Hematopoietic multipotent progenitor cell treated with erythropoietin and hydrocortisone succinate and interleukin-3 and kit ligand, for 8 days (in vitro differentiated cells): Measurements from ENCODE around the gene FBLL1.
"Not testable (repeated sequence)": the region's sequence is repeated elsewhere in the genome, so short reads cannot be mapped to it uniquely, and the experiment has no call there.

ENCODE experiments used
- DNase-seq: peaks from one replicate; pipeline ENCODE4 v3.0.0-alpha.2; 2015

FBLL1 gene

DNA sequence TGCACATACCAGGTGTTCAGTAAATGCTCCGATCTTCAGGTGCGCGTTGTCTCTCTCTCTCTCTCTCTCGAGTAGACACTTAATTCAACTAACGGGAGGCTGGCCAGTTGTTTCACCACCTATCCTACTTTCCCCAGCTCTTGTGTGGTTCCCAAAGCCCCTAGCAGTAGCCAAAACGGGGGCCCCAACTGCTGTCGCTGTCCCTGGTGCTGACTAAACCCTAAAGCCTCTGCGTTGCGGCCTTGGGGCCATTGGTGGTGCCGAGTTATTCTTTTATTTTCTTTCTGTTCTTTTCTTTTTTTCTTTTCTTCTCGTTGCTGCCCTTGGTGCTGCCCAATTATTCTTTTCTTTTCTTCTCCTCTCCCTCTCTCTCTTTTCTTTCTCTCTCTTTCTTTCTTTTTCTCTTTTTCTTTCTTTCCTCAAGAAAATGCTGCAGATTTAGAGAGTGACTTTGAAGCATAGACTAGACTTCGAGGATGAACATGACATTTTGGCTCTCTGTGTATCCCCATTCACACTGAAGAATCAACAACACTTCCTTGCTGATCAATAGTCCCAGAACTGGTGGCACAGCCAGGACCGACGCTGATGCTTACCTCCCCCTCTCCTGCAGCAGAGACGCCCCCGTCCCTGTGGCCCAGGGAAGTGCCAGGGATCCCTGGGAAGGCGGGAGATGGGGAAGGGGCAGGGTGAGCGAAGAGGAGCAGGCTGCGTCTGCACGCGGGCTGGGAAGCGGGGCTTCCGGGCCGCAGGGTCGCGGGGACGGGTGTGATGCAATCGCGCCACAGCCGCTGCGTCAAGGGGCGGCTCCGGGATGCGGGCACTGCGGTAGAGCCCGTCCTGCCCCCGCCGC lies at the start of gene FBLL1:
FBLL1 (plus strand) TSS at position 785 of the 853 bp plus-strand sequence. CDS start 200 bp downstream, outside the sequence.
- DNase-seq: peak; percentile 48

DNA sequence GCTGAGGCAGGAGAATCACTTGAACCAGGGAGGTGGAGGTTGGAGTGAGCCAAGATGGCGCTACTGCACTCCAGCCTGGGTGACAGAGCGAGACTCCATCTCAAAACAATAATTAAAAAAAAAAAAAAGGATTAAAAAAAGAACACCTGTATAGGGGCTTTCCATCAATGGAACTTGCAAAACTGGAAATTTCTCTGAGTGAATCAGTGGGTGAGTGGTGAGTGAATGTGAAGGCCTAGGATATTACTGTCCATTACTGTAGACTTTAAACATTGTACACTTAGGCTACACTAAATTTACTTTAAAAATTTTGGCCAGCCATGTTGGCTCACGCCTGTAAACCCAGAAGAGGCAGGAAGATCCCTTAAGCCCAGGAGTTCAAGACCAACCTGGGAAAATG lies 48.5 kb upstream of the FBLL1 start:
- DNase-seq: no peak

DNA sequence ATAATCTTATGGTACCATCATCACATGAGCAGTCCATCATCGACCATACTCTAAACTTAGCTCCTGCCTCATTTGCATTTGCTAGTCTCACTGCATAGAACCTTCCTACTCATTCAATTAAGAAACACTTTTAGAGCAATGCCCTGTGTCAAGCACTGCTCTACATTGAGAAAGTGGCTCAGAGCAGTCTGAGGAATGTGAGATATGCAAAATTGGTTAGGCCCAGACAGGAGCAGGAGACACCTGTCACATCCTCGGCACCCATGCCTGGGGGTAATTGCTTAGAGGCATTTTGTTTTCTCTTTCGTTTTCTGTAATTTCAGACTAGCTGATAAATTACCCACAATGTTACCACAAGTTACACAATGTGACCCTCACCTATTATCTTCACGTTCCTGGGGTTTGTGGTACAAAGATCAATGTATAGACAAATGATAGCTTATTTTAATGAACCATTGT lies 47.7 kb upstream of the FBLL1 start:
- no peak for DNase-seq

DNA sequence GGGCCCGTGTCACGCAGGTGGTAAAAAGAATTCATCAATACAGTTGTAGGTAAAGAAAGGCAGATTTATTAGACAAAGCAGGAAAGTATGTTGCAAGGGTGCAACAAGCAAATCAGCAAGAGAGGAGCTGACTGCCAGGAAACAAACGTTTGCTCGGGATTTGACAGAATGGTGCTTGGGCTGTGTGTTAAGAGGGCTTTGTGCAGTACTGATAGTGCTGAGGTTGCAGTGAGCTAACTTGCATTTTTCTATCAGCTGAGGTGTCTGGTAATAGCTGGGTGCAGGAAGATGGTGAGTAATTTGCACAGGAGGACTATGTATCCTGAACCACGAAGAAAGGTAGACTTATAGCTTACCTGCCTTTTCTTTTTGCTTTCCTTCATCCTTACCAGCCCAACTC lies 46.7 kb upstream of the FBLL1 start:
- no peak for DNase-seq

DNA sequence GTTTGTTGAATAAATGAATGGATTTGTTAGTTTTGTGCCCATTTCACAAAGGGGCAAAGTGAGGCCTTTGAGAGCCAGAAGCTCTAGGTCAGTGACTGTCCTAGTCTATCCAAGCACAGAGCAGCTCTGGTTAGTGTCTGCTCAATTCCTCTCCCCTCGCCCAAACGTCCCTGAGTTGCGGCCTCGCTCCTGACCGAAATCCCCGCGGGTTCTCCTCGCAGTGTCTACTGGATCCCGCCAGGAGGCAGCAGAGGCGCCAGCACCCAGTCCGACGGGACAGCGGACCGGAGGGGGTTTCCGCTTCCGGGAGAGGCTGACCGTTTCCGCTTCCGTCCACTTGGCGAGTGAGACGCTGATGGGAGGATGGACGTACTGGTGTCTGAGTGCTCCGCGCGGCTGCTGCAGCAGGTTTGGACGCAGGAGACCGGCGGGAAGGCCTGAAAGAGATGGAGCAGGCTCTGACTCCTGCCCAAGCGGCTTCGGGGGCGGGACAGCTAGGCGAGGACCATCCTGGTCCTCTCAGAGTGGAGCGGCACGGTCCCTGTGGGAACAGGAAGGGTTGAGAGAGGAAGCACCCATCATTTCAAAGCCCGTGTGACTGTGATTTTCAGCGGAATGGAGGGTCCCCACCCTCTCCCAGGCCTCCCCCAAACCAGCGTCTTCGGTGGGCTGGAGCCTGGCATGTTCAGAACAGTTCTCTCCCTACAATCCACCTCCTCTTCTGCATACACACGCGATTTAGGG lies 42.8 kb upstream of the FBLL1 start, which contains the start of gene RARS1:
RARS1 (plus strand) TSS at position 336 of the 744 bp plus-strand sequence; CDS start at position 364, 28 bp downstream.
- DNase-seq: peak; percentile 93

DNA sequence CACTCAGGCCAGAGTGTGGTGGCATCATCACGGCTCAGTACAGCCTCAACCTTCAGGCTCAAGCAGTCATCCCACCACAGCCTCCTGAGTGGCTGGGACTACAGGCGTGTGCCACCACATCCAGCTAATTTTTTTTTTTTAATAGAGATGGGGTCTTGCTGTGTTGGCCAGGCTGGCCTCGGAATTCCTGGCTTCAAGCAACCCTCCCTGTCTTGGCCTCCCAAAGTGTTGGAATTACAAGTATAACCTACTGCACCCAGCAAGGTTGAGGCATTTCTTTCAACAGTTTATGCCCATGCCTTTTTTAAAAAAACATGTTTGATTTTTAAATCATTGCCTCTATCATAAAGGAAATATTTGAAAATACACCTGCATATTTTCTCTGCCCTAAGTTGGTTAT lies 40.0 kb upstream of the FBLL1 start:
- DNase-seq: no peak

DNA sequence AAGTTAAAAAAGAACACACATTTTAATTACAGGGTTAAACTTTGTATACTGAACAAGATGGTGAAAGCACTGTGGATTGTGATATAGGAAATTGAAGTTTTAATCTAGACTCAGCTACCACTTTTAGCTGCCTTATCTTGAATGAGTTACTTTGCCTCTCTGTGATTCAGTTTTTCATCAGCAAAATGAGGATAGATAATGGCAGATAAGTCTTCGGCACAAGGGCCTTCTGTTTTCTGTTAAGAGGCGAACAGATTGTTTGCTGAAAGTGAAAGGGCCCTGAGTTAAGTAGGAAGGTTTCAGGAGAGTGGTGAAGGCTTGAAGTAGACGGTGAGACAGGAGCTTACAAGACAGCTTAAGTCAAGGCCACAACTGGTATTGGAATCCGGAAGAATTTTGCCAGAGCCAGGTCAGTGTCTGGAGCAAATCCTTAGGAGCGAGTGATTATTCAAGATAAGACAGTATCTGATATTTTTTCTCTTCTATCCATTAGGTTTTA lies 35.0 kb upstream of the FBLL1 start:
- no peak for DNase-seq

DNA sequence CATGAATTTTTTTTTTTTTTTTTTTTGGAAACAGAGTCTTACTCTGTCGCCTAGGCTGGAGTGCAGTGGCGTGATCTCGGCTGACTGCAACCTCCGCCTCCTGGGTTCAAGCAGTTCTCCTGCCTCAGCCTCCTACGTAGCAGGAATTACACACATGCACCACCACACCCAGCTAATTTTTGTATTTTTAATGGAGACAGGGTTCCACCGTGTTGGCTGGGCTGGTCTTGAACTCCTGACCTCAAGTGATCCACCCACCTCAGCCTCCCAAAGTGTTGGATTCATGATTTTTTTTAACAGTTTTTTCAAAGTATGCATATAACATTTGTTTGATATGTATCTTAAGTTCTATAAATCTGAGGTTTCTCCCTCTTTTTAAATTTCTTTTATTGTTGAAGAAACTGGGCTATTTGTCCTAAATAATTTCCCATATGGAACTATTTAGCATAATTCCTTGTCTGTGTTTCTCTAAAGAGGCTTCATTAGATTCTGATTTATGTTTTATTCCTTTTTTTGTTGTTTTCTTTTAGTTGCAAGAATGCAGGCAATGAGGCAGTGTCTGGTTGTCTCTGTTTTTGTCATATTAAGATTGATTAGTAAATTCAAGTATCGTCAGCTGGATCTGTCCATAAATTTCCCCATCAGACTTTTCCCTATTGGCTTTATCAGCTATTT lies 26.4 kb upstream of the FBLL1 start:
- no peak for DNase-seq

DNA sequence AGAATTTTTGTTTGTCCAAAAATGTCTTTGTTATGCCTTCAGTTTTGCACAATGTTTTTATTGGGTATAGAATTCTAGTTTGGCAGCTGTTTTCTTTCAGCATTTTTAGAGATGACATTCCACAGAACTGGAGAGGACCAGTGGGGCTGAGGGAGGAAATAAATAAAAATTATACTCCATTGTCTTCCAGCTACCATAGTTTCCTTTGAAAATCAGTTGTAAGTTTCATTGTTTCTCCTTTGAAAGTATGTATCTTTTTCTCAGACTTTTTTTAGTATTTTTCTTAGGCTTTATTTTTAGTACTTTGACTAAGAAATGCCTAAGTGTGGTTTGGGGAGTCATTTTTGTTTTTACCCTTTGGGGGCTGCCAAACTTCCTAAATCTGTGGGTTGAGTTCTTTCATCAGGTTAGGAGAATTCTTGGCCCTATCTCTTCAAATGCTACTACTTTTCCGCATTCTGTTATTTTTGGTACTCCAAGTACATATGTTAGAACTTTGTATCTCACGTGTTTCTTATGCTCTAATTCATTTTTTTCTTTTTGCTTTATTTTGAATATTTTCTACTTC lies 15.2 kb upstream of the FBLL1 start:
- DNase-seq: no peak

DNA sequence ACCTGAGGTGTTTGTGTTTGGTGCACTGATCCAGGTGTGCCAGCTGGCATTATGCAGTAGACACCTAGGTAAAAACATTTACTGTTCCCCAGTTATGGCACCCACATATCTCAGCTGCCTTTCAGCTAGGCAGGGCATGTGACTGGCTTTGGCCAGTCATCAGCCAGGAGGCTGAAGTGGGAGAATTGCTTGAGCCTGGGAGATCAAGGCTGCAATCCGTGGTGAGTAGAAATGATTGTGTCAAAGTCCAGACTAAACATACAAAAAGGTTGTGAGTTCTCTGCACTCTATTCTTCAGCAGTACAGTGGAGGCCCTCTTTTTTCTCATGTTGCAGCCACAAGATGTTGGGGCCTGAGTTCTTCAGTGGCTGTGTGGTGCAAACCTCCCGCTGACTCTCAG lies 3.2 kb upstream of the FBLL1 start:
- no peak for DNase-seq

DNA sequence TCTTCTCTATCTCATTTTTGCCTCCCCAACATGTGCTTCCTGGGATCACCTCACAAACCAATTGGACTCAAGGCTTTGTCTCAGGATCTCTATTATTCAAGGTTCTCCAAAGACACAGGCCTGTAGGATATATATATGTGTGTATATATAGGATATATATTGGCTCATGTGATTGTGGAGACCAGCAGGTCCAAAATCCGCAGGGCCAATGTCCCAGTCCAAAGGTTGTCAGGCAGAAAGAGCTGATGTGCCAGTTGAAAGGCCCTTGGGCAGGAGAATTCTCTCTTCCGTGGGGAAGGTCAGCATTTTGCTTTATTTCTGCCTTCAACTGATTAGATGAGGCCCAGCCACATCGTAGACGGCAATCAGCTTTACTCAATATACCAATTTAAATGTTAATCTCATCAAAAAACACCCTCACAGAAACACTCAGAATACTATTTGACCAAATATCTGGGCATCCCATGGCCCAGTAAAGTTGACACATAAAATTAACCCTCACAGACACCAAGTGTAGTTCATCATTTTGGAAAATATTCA lies 1.3 kb upstream of the FBLL1 start:
- no peak for DNase-seq

DNA sequence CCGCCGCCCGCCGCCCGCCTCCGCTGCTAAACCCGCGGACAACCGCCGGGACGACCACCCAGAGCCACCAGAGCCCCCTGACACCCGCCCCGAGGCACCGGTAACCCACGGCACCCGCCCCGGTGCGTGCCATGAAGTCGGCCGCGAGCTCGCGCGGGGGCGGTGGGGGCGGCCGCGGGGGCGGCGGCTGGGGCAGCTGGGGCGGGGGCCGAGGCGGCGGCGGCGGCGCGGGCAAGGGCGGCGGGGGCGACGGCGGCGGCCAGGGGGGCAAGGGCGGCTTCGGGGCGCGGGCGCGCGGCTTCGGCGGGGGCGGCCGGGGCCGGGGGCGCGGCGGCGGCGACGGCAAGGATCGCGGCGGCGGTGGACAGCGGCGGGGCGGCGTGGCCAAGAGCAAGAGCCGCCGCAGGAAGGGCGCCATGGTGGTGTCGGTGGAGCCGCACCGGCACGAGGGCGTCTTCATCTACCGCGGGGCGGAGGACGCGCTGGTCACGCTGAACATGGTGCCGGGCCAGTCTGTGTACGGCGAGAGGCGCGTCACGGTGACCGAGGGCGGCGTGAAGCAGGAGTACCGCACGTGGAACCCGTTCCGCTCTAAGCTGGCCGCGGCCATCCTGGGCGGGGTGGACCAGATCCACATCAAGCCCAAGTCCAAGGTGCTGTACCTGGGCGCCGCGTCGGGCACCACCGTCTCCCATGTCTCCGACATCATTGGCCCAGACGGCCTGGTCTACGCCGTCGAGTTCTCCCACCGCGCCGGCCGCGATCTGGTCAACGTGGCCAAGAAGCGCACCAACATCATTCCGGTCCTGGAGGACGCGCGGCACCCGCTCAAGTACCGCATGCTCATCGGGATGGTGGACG lies 499 bp downstream of the FBLL1 start:
- no peak for DNase-seq

DNA sequence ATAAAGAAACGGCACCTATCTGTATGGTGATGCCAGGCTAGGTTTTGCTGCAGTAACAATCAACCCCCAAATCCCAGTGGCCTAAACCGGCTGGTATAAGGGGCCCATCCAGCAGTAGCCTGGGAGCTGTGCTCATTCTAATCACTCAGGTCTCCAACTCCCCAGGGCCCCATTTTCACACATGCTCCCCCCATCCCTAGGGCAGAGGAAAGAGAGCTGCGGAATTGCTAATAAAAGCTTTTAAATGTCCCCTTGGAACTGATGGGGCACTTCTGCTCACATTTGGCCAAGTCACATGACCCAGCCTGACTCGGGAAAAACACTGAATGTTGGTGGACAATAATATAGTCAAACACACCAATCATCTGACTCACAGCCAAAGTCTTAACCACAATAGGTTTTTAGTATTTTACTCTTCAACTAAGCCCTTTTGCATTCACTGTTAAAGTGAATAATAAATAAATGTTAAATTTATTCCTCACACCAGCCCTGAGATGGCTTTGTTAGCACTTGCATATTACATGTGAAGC lies 1.6 kb downstream of the FBLL1 start:
- DNase-seq: no peak

DNA sequence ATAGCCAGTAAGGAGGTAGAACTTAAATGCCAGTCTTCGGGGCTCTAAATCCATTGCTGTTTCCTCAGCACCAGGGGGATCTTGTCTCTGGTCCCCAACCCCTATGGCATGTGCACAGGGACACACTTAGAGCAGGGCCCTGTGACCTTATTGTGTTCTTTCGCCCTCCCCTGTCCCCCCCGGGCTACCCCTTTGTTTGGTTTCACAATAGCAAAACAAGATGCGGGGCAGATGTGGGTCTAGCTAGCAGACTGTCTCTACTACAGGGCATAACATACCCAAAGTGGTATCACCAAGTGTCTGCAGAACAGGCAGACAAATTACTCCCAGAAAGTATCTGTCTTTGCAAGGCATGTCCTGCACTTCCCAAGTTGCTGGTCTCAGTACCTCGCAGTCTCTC lies 2.1 kb downstream of the FBLL1 start:
- DNase-seq: no peak

DNA sequence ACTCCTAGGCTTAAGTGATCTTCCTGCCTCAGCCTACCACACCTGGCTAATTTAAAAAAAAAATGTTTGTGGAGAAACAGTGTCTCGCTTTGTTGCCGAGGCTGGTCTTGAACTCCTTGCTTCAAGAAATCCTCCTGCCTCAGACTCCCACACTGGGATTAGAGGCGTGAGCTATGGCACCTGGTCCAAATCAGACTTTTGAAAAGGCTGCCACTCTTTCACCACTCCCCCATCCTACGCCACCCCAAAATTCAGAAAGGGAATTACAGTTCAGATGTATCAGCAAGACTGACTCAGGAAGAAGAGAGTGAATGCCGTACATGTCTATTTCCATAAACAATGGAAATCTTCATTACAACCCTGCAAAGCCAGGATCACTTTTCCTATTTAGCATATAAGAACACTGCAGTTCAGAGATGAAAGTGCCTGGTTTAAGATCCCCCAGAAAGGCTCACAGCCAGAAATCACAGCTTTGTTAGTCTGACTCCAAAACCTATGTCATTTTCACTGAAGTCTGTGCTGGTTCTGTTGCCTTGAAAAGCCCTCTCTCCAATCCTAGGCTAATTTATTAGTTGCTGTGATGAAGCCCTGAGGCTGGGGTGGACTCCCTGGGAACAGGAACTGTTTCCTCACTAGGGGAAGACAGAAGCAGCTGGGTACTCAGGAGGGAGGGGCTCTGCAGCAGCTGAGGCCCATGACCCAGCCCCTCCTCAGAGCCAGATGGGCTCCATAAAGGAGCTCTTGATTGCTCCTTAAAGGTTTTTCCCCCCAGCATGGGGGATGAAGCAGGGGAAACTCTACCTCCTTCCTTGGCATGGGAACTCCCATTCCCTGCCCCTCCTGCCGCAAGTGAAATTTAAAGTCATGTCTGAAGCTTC lies 3.1 kb downstream of the FBLL1 start:
- DNase-seq: no peak

DNA sequence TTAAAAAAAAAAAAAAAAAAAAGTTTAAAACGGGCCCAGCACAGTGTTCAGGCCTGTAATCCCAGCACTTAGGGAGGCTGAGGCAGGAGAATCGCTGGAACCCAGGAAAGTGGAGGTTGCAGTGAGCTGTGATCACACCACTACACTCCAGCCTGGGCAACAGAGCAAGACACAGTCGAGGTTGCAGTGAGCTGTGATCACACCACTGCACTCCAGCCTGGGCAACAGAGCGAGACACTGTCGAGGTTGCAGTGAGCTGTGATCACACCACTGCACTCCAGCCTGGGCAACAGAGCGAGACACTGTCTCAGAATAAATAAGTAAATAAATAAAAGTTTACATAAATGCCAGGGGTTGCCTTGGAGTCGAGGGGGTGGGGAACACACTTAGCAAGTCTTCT lies 5.2 kb downstream of the FBLL1 start:
- not testable (repeated sequence) for DNase-seq

DNA sequence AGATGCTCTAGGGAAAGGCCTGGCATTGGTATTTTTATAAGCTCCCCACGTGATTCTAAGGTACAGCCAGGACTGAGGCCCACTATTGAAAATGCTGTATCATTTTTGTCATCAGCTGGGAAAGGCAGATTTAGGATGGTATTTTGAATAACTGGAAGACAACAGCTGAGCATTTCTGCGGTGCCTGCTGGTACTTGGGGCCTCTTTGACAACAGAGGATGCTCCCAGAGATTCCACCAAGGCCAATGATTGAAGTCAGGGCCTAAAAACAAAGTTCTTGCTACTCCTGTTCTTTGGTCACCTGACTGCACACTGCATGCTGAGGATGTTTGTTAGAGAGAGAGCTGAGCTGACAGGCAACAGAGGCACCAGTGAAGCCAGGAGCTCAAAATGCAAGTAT lies 8.1 kb downstream of the FBLL1 start:
- no peak for DNase-seq

DNA sequence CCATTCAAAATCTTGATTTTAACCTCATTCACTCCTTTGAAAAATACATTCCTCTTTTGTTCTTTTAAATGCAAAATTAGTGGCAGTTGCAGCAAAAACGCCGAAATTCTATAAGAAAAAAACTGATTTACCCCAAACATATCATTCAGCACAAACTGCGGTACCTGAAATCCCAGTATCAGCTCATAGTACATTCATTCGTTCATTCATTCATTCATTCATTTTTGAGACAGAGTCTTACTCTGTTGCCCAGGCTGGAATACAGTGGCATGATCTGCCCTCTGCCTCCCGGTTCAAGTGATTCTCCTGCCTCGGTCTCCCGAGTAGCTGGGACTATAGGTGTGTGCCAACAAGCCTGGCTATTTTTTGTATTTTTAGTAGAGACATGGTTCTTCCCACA lies 20.4 kb downstream of the FBLL1 start:
- no peak for DNase-seq

DNA sequence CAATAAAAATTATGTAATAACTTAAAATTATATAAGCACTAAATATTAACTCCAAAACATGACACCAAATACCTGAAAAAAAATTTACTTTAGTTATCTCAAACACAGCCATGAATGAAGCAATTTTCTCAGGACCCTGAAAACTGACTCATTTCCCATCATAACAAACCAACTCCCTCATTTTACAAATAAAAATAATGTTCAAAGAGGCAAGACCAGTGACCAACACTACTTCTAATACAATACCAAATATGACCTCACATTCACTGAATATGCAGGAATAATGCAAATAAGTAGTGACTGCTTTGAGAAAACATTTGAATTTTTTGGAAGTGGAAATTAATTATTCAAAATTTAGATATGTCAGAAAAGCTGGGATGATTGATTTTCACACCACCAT lies 21.6 kb downstream of the FBLL1 start:
- no peak for DNase-seq

DNA sequence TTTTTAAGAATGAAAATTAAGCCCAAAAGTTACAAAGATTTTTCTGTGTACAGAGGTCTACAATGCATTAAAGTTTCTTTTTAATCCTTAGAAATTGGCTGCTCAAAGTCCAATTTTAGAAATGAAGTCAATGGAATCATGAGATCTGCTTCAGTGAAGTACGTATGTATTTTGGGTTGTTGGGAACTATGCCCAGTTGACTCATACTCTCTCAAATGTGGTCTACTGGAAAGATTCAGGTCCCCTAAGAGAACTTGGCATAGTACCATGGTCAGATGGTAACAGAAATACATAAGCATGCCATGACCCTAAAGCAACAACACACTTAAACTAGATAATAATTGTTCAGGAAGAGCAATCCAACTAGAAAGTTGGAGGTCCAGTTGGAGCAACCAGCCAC lies 23.0 kb downstream of the FBLL1 start:
- peak; percentile 35 for DNase-seq
